WTC11 (cell line): Measurements from ENCODE around the gene KCNQ2. TPM values are rescaled to one million over a fixed set of nuclear protein-coding genes. Genes with fewer than 3 reads are reported as not detected.

ENCODE experiments used
- ATAC-seq: fragments of 200-7000 bp; cut with Tn5 transposase; 2 replicates; pipeline ENCODE4 v1.10.0; 2021; ENCODE audit warnings: mild to moderate bottlenecking, moderate library complexity
- CTCF ChIA-PET: fragments of 300-600 bp; sonication (Branson Sonifier 250); formaldehyde crosslinking; loops from one replicate; lab custom pipeline; 2021; ENCODE audit warnings: antibody characterized with exemption; lab: Charles Lee
- POLR2A ChIA-PET: fragments of 350-600 bp; sonication (Branson Sonifier 250); formaldehyde crosslinking; loops from one replicate; lab custom pipeline; 2021; ENCODE audit warnings: antibody characterized with exemption; lab: Charles Lee
- DNase-seq: peaks from one replicate; pipeline ENCODE4 v3.0.0; 2021; ENCODE audit warnings: low spot score
- H3K27ac Mint-ChIP-seq: 2 replicates; pipeline ENCODE4 v1.8.0; 2021; ENCODE audit warnings: mixed read lengths
- H3K27me3 Mint-ChIP-seq: 2 replicates; pipeline ENCODE4 v1.8.0; 2021; ENCODE audit warnings: low read depth, mild to moderate bottlenecking, moderate library complexity, mixed read lengths
- H3K36me3 Mint-ChIP-seq: 2 replicates; pipeline ENCODE4 v1.8.0; 2021; ENCODE audit warnings: mixed read lengths
- H3K4me1 Mint-ChIP-seq: 2 replicates; pipeline ENCODE4 v1.8.0; 2022; ENCODE audit warnings: mixed read lengths
- H3K4me3 Mint-ChIP-seq: 2 replicates; pipeline ENCODE4 v1.8.0; 2021; ENCODE audit warnings: mild to moderate bottlenecking, moderate library complexity, mixed read lengths
- H3K9me3 Mint-ChIP-seq: 2 replicates; pipeline ENCODE4 v1.8.0; 2021; ENCODE audit warnings: mixed read lengths
- AR ChIP-seq: fragments of 250-450 bp; sonication (Bioruptor Pico); IDR thresholded peaks from 2 replicates; pipeline ENCODE4 v1.9.0; 2021; ENCODE audit warnings: mild to moderate bottlenecking
- ATF1 ChIP-seq: sonication (generic); formaldehyde crosslinking; IDR thresholded peaks from 2 replicates; pipeline ENCODE4 v1.8.1; 2023; ENCODE audit warnings: mild to moderate bottlenecking, moderate library complexity, missing genetic modification reagents
- CBFB ChIP-seq: sonication (generic); formaldehyde crosslinking; IDR thresholded peaks from 2 replicates; pipeline ENCODE4 v1.8.1; 2022; ENCODE audit warnings: mild to moderate bottlenecking, low read depth, missing genetic modification reagents
- CREB1 ChIP-seq: sonication (generic); formaldehyde crosslinking; IDR thresholded peaks from 2 replicates; pipeline ENCODE4 v1.8.0; 2023; ENCODE audit warnings: mild to moderate bottlenecking, missing genetic modification reagents
- CREM ChIP-seq: sonication (generic); formaldehyde crosslinking; IDR thresholded peaks from 2 replicates; pipeline ENCODE4 v1.8.1; 2022; ENCODE audit warnings: mild to moderate bottlenecking, missing genetic modification reagents, moderate library complexity
- ELF4 ChIP-seq: sonication (generic); formaldehyde crosslinking; IDR thresholded peaks from 2 replicates; pipeline ENCODE4 v1.8.1; 2022; ENCODE audit warnings: low read depth, mild to moderate bottlenecking, moderate library complexity, missing genetic modification reagents
- ETV6 ChIP-seq: sonication (generic); formaldehyde crosslinking; IDR thresholded peaks from 2 replicates; pipeline ENCODE4 v1.8.1; 2022; ENCODE audit warnings: mild to moderate bottlenecking, missing genetic modification reagents
- FOXJ3 ChIP-seq: sonication (generic); formaldehyde crosslinking; IDR thresholded peaks from 2 replicates; pipeline ENCODE4 v1.9.0; 2021; ENCODE audit warnings: missing genetic modification reagents, mild to moderate bottlenecking, borderline replicate concordance
- FOXP1 ChIP-seq: sonication (generic); formaldehyde crosslinking; IDR thresholded peaks from 2 replicates; pipeline ENCODE4 v1.8.0; 2022; ENCODE audit warnings: missing genetic modification reagents, mild to moderate bottlenecking, moderate library complexity, borderline replicate concordance
- FOXP4 ChIP-seq: sonication (generic); formaldehyde crosslinking; IDR thresholded peaks from 2 replicates; pipeline ENCODE4 v1.8.0; 2022; ENCODE audit warnings: mild to moderate bottlenecking, missing genetic modification reagents
- GTF2I ChIP-seq: fragments of 250-450 bp; sonication (Bioruptor Pico); conservative IDR thresholded peaks from 2 replicates; pipeline ENCODE4 v1.4.0; 2021; ENCODE audit warnings: mild to moderate bottlenecking
- HMGA2 ChIP-seq: fragments of 250-450 bp; sonication (Bioruptor Pico); IDR thresholded peaks from 2 replicates; pipeline ENCODE4 v1.4.0; 2021; ENCODE audit warnings: mild to moderate bottlenecking, moderate library complexity
- IRF2 ChIP-seq: sonication (generic); formaldehyde crosslinking; IDR thresholded peaks from 2 replicates; pipeline ENCODE4 v1.8.0; 2022; ENCODE audit warnings: low read depth, missing genetic modification reagents, borderline replicate concordance
- JAZF1 ChIP-seq: fragments of 250-450 bp; sonication (Bioruptor Pico); IDR thresholded peaks from 2 replicates; pipeline ENCODE4 v1.9.0; 2021; ENCODE audit warnings: moderate library complexity, mild to moderate bottlenecking, inconsistent platforms
- NFATC4 ChIP-seq: fragments of 250-450 bp; sonication (Bioruptor Pico); IDR thresholded peaks from 2 replicates; pipeline ENCODE4 v1.9.0; 2021; ENCODE audit warnings: mild to moderate bottlenecking
- NR2C2 ChIP-seq: sonication (generic); formaldehyde crosslinking; IDR thresholded peaks from 2 replicates; pipeline ENCODE4 v1.8.0; 2022; ENCODE audit warnings: mild to moderate bottlenecking, missing genetic modification reagents
- OVOL2 ChIP-seq: fragments of 250-450 bp; sonication (Bioruptor Pico); IDR thresholded peaks from 2 replicates; pipeline ENCODE4 v1.9.0; 2021; ENCODE audit warnings: mild to moderate bottlenecking, borderline replicate concordance
- SMAD3 ChIP-seq: sonication (generic); formaldehyde crosslinking; IDR thresholded peaks from 2 replicates; pipeline ENCODE4 v1.8.0; 2022; ENCODE audit warnings: missing genetic modification reagents, mild to moderate bottlenecking, borderline replicate concordance
- SMAD4 ChIP-seq: sonication (generic); formaldehyde crosslinking; IDR thresholded peaks from 2 replicates; pipeline ENCODE4 v1.8.0; 2022; ENCODE audit warnings: mild to moderate bottlenecking, missing genetic modification reagents
- TCF7 ChIP-seq: sonication (generic); formaldehyde crosslinking; IDR thresholded peaks from 2 replicates; pipeline ENCODE4 v1.8.0; 2022; ENCODE audit warnings: mild to moderate bottlenecking, low read depth, missing genetic modification reagents, moderate library complexity
- TEAD1 ChIP-seq: sonication (generic); formaldehyde crosslinking; IDR thresholded peaks from 2 replicates; pipeline ENCODE4 v1.8.0; 2022; ENCODE audit warnings: mild to moderate bottlenecking, missing genetic modification reagents
- ZNF232 ChIP-seq: sonication (generic); formaldehyde crosslinking; IDR thresholded peaks from 2 replicates; pipeline ENCODE4 v1.8.0; 2022; ENCODE audit warnings: mild to moderate bottlenecking, missing genetic modification reagents
- ZNF671 ChIP-seq: fragments of 250-450 bp; sonication (Bioruptor Pico); IDR thresholded peaks from 2 replicates; pipeline ENCODE4 v1.8.0; 2021; ENCODE audit warnings: mild to moderate bottlenecking
- total RNA-seq: library from RNA; stranded (reverse); gene quantifications from 3 replicates; pipeline ENCODE4 v1.2.3, GENCODE V29; 2021
- TF ChIP-seq, protein P1 (sequence below): sonication (generic); formaldehyde crosslinking; IDR thresholded peaks from 2 replicates; pipeline ENCODE4 v1.8.1; 2022; ENCODE audit warnings: low read depth, mild to moderate bottlenecking, moderate library complexity, missing genetic modification reagents, borderline replicate concordance
- TF ChIP-seq, protein P2 (sequence below): sonication (generic); formaldehyde crosslinking; IDR thresholded peaks from 2 replicates; pipeline ENCODE4 v1.8.1; 2022; ENCODE audit warnings: missing genetic modification reagents, borderline replicate concordance
- TF ChIP-seq, protein P3 (sequence below): sonication (generic); formaldehyde crosslinking; IDR thresholded peaks from 2 replicates; pipeline ENCODE4 v1.8.1; 2023; ENCODE audit warnings: mild to moderate bottlenecking, missing genetic modification reagents, borderline replicate concordance

Gene KCNQ2
- total RNA-seq, 1 experiment from 2014 or later, result 99.8 TPM

DNA sequence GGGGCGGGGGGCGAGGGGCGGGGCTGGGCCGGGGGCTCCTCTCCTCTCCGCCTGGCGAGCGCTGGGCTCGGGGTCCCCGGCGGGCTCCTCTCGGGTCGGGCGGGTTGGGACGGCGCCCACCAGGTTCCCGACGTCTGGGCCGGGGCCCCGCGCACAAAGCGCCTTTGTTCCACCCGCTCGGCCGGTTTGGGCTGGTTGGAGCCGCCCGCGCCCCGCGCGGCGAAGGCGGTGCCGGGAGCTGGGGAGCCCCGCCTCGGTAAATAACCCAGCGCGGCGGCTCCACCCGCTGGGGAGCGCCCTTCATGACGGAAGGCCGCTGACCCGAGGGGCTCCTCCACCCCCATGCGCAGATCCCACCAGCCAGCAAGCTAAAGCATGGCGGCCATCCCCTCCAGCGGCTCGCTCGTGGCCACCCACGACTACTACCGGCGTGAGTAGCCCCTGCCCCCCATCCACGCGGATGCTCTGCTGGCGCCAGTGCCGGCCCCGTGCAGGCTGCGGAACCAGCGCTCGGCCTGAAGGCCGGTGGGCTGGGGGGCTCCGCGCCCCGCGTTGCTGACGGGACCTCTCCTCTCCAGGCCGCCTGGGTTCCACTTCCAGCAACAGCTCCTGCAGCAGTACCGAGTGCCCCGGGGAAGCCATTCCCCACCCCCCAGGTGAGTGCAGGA lies 48.6 kb upstream of the KCNQ2 start:
- peaks cover 21% of the 10 kb centered on the region for H3K36me3 Mint-ChIP-seq
- H3K4me3 Mint-ChIP-seq, result peak overlapping the region; percentile 88
- H3K27ac Mint-ChIP-seq, result peak overlapping the region; percentile 79
- ChIA-PET POLR2A (interaction anchor here (0.6 to 1.8 kb wide), 7 partner anchors 14 to 718 kb away, joined by 3 to 5 read pairs (median 3); partner anchors contain the start of genes GMEB2 and STMN3), CTCF (interaction anchor here (0.6 to 4.4 kb wide), 18 partner anchors 8 to 501 kb away, joined by 3 to 50 read pairs (median 5); partner anchors contain the start of genes GMEB2, PRPF6 and PTK6)
- ATAC-seq, result peak; percentile 3
- DNase-seq, result peak; percentile 61
- peaks cover 14% of the 10 kb centered on the region for H3K4me1 Mint-ChIP-seq
- H3K27me3 Mint-ChIP-seq, result peaks cover 9% of the 10 kb centered on the region; the same call in 1 of the 2 replicates
- H3K9me3 Mint-ChIP-seq, result peaks cover 8% of the 10 kb centered on the region; the same call in 1 of the 2 replicates
- TF ChIP-seq SMAD4 (CRISPR knock-in tag) (no peak), CBFB (CRISPR knock-in tag) (no peak), ZNF232 (CRISPR knock-in tag) (no peak), FOXP1 (CRISPR knock-in tag) (peak; percentile 66; the same call in 1 of the 2 replicates), NFATC4 (CRISPR knock-in tag) (no peak), CREB1 (CRISPR knock-in tag) (0 out of 2 replicates have a peak, but pooled peaks have one; percentile 29), FOXP4 (CRISPR knock-in tag) (peak; percentile 10; the same call in 1 of the 2 replicates), TEAD1 (no peak), JAZF1 (CRISPR knock-in tag) (no peak), OVOL2 (CRISPR knock-in tag) (no peak), HMGA2 (CRISPR knock-in tag) (no peak), GTF2I (CRISPR knock-in tag) (no peak), ZNF671 (CRISPR knock-in tag) (no peak), ATF1 (no peak), SMAD3 (CRISPR knock-in tag) (no peak), TCF7 (CRISPR knock-in tag) (no peak), AR (CRISPR knock-in tag) (no peak), NR2C2 (no peak), IRF2 (CRISPR knock-in tag) (no peak), ELF4 (CRISPR knock-in tag) (no peak), ETV6 (CRISPR knock-in tag) (no peak), FOXJ3 (CRISPR knock-in tag) (no peak), CREM (CRISPR knock-in tag) (no peak)
- TF ChIP-seq, protein P1, sequence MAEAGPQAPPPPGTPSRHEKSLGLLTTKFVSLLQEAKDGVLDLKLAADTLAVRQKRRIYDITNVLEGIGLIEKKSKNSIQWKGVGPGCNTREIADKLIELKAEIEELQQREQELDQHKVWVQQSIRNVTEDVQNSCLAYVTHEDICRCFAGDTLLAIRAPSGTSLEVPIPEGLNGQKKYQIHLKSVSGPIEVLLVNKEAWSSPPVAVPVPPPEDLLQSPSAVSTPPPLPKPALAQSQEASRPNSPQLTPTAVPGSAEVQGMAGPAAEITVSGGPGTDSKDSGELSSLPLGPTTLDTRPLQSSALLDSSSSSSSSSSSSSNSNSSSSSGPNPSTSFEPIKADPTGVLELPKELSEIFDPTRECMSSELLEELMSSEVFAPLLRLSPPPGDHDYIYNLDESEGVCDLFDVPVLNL (CRISPR knock-in tag), result no peak
- TF ChIP-seq, protein P2, sequence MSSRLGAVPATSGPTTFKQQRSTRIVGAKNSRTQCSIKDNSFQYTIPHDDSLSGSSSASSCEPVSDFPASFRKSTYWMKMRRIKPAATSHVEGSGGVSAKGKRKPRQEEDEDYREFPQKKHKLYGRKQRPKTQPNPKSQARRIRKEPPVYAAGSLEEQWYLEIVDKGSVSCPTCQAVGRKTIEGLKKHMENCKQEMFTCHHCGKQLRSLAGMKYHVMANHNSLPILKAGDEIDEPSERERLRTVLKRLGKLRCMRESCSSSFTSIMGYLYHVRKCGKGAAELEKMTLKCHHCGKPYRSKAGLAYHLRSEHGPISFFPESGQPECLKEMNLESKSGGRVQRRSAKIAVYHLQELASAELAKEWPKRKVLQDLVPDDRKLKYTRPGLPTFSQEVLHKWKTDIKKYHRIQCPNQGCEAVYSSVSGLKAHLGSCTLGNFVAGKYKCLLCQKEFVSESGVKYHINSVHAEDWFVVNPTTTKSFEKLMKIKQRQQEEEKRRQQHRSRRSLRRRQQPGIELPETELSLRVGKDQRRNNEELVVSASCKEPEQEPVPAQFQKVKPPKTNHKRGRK (CRISPR knock-in tag), result no peak
- TF ChIP-seq, protein P3, sequence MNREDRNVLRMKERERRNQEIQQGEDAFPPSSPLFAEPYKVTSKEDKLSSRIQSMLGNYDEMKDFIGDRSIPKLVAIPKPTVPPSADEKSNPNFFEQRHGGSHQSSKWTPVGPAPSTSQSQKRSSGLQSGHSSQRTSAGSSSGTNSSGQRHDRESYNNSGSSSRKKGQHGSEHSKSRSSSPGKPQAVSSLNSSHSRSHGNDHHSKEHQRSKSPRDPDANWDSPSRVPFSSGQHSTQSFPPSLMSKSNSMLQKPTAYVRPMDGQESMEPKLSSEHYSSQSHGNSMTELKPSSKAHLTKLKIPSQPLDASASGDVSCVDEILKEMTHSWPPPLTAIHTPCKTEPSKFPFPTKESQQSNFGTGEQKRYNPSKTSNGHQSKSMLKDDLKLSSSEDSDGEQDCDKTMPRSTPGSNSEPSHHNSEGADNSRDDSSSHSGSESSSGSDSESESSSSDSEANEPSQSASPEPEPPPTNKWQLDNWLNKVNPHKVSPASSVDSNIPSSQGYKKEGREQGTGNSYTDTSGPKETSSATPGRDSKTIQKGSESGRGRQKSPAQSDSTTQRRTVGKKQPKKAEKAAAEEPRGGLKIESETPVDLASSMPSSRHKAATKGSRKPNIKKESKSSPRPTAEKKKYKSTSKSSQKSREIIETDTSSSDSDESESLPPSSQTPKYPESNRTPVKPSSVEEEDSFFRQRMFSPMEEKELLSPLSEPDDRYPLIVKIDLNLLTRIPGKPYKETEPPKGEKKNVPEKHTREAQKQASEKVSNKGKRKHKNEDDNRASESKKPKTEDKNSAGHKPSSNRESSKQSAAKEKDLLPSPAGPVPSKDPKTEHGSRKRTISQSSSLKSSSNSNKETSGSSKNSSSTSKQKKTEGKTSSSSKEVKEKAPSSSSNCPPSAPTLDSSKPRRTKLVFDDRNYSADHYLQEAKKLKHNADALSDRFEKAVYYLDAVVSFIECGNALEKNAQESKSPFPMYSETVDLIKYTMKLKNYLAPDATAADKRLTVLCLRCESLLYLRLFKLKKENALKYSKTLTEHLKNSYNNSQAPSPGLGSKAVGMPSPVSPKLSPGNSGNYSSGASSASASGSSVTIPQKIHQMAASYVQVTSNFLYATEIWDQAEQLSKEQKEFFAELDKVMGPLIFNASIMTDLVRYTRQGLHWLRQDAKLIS (CRISPR knock-in tag), result no peak
